Measurements from ENCODE around the gene ZAR1L. TPM values are rescaled to one million over a fixed set of nuclear protein-coding genes. Genes with fewer than 3 reads are reported as not detected.

The ZAR1L gene
- polyA plus RNA-seq, 1 donor (not counting 4 experiments of a cell fraction or from before 2014, with no cell fraction given): not detected

- Histone ChIP-seq H3K4me3 (ENCODE audit: control insufficient read depth in 2 of 3, extremely low read depth in 1 of 3, insufficient read depth in 2 of 3, low read depth in 1 of 3, low read length in 3 of 3) (no peak overlapping the region), H3K9me1 (ENCODE audit: control insufficient read depth, extremely low read depth, insufficient read depth, low read length) (no peaks in the 10 kb centered on the region), H3K79me2 (ENCODE audit: control insufficient read depth, insufficient read depth, low read length) (no peaks in the 10 kb centered on the region), H3K27ac (ENCODE audit: control insufficient read depth, insufficient read depth, low read length) (no peak overlapping the region), H3K9me3 (ENCODE audit: control insufficient read depth, low read depth, low read length) (no peaks in the 10 kb centered on the region), H4K20me1 (ENCODE audit: control insufficient read depth, extremely low read depth, insufficient read depth, low read length) (no peaks in the 10 kb centered on the region), H3K27me3 (ENCODE audit: control insufficient read depth, extremely low read depth, insufficient read depth, low read length) (no peaks in the 10 kb centered on the region), H2AFZ (ENCODE audit: control insufficient read depth, low read length) (no peak overlapping the region), H3K4me2 (ENCODE audit: control insufficient read depth, extremely low read depth, insufficient read depth, low read depth, low read length) (no peak overlapping the region), H3K9ac (ENCODE audit: control insufficient read depth, extremely low read depth, insufficient read depth, low read length) (no peak overlapping the region), H3K4me1 (ENCODE audit: control insufficient read depth, extremely low read depth, insufficient read depth, low read length) (no peaks in the 10 kb centered on the region), H3K36me3 (ENCODE audit: control insufficient read depth in 2 of 2, extremely low read depth in 1 of 2, insufficient read depth in 2 of 2, low read length in 2 of 2) (no peaks in the 10 kb centered on the region)
- FAIRE-seq (no peak), DNase-seq (ENCODE audit: low read depth, low spot score) (no peak)
- dilution Hi-C loops (cut with MboI; ENCODE audit: extremely low pct_ligation_motif_present, low sequenced_read_pairs): no loop called here
- TF ChIP-seq CTCF (optimal IDR thresholded peaks at IDR 0.05 in 1 of 3, IDR thresholded peaks at IDR 0.05 in 1 of 3, conservative IDR thresholded peaks at IDR 0.05 in 1 of 3; ENCODE audit: extremely low read depth in 1 of 3, insufficient read depth in 2 of 3, low read length in 3 of 3): no peak
- TF ChIP-seq EZH2 (IDR thresholded peaks at IDR 0.05; ENCODE audit: low read length): no peak
Measured at GRCh38 chr13:32277839-32278238, 37.3 kb downstream of the ZAR1L start.

- dilution Hi-C loops (cut with MboI; ENCODE audit: extremely low pct_ligation_motif_present, low sequenced_read_pairs): no loop called here
- no peak for TF ChIP-seq EZH2 (IDR thresholded peaks at IDR 0.05; ENCODE audit: low read length)
- TF ChIP-seq CTCF (optimal IDR thresholded peaks at IDR 0.05 in 1 of 3, IDR thresholded peaks at IDR 0.05 in 1 of 3, conservative IDR thresholded peaks at IDR 0.05 in 1 of 3; ENCODE audit: extremely low read depth in 1 of 3, insufficient read depth in 2 of 3, low read length in 3 of 3): no peak
Measured at GRCh38 chr13:32272021-32272683, 43.0 kb downstream of the ZAR1L start.

More at GRCh38 chr13:32272021-32272683, 43.0 kb downstream of the ZAR1L start:
- Histone ChIP-seq H3K36me3 (ENCODE audit: control insufficient read depth in 2 of 2, extremely low read depth in 1 of 2, insufficient read depth in 2 of 2, low read length in 2 of 2) (no peaks in the 10 kb centered on the region), H3K27me3 (ENCODE audit: control insufficient read depth, extremely low read depth, insufficient read depth, low read length) (no peaks in the 10 kb centered on the region), H3K4me3 (ENCODE audit: control insufficient read depth in 2 of 3, extremely low read depth in 1 of 3, insufficient read depth in 2 of 3, low read depth in 1 of 3, low read length in 3 of 3) (no peak overlapping the region), H3K9me1 (ENCODE audit: control insufficient read depth, extremely low read depth, insufficient read depth, low read length) (no peaks in the 10 kb centered on the region), H3K9me3 (ENCODE audit: control insufficient read depth, low read depth, low read length) (no peaks in the 10 kb centered on the region), H3K9ac (ENCODE audit: control insufficient read depth, extremely low read depth, insufficient read depth, low read length) (no peak overlapping the region), H2AFZ (ENCODE audit: control insufficient read depth, low read length) (no peak overlapping the region), H4K20me1 (ENCODE audit: control insufficient read depth, extremely low read depth, insufficient read depth, low read length) (no peaks in the 10 kb centered on the region), H3K4me1 (ENCODE audit: control insufficient read depth, extremely low read depth, insufficient read depth, low read length) (no peaks in the 10 kb centered on the region), H3K4me2 (ENCODE audit: control insufficient read depth, extremely low read depth, insufficient read depth, low read depth, low read length) (no peak overlapping the region), H3K79me2 (ENCODE audit: control insufficient read depth, insufficient read depth, low read length) (no peaks in the 10 kb centered on the region), H3K27ac (ENCODE audit: control insufficient read depth, insufficient read depth, low read length) (no peak overlapping the region)
- FAIRE-seq (no peak), DNase-seq (ENCODE audit: low read depth, low spot score) (no peak)
